ENCODE results near the gene RUFY1.
"Not testable (repeated sequence)": the region's sequence is repeated elsewhere in the genome, so short reads cannot be mapped to it uniquely, and the experiment has no call there.

The RUFY1 gene

DNA sequence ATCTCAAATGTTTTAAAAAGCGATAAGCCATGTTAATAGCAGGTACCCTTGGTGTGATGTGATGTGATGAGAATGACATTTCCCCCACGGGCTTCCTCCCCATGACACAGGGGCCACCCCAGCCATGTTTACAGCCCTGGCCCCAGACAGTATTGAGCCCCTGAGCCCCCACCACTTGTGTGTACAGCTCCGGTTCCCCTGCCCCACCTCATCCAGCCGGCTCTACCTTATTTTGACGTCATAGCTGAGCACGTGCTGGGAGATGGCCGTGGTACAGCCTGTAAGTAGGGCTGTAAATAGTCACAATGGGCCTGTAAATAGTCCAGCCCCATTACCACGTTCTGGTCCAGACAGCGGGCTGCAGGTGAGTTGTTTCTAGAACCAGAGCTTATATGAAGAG is 98.1 kb downstream of the RUFY1 start:
- TF ChIP-seq, protein P1, sequence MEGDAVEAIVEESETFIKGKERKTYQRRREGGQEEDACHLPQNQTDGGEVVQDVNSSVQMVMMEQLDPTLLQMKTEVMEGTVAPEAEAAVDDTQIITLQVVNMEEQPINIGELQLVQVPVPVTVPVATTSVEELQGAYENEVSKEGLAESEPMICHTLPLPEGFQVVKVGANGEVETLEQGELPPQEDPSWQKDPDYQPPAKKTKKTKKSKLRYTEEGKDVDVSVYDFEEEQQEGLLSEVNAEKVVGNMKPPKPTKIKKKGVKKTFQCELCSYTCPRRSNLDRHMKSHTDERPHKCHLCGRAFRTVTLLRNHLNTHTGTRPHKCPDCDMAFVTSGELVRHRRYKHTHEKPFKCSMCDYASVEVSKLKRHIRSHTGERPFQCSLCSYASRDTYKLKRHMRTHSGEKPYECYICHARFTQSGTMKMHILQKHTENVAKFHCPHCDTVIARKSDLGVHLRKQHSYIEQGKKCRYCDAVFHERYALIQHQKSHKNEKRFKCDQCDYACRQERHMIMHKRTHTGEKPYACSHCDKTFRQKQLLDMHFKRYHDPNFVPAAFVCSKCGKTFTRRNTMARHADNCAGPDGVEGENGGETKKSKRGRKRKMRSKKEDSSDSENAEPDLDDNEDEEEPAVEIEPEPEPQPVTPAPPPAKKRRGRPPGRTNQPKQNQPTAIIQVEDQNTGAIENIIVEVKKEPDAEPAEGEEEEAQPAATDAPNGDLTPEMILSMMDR (IDR thresholded peaks at IDR 0.05; ENCODE audit: low read depth, low read length, missing control alignments), result no peak
- no peak overlapping the region for H3K4me3 ChIP-seq (replicated peaks; ENCODE audit: low read depth, low read length)
- DNase-seq (ENCODE audit: extremely low read depth, low read depth), result no peak

DNA sequence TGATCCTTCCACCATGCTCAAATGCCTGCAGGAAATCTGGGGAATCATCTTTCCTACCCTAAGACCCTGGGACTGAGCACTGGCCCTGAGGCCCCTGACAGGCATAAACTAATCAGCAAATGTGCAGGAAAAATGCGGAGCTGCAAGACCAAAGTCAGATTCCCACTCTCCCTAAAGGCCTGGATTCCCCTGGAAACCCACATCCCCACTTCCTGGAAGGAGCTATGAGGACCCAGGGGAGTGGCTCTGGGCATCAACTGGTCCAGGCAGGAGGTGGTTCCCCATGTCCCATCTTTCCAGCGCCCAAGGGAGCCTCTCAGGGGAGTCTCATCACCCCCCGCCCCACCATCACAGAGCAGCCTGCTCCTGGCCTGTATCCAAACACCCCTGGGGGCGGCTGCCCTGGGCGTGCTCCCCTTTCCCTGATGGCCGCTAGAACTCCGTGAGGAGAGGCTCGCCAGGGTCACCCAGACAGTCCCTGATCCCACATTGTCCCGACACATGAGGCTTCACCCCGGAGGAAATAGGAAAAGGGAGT is 98.9 kb downstream of the RUFY1 start:
- H3K4me3 ChIP-seq (replicated peaks; ENCODE audit: low read depth, low read length); DNase-seq (ENCODE audit: extremely low read depth, low read depth): not testable (repeated sequence)

DNA sequence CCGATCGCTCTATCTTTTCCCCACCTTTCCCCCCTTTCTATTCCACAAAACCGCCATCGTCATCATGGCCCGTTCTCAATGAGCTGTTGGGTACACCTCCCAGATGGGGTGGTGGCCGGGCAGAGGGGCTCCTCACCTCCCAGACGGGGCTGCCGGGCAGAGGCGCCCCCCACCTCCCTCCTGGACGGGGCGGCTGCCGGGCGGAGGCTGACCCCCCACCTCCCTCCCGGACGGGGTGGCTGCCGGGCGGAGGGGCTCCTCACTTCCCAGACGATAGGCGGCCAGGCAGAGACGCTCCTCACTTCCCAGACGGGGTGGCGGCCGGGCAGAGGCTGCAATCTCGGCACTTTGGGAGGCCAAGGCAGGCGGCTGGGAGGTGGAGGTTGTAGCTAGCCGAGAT is 99.9 kb downstream of the RUFY1 start:
- not testable (repeated sequence) for H3K4me3 ChIP-seq (replicated peaks; ENCODE audit: low read depth, low read length); DNase-seq (ENCODE audit: extremely low read depth, low read depth)

DNA sequence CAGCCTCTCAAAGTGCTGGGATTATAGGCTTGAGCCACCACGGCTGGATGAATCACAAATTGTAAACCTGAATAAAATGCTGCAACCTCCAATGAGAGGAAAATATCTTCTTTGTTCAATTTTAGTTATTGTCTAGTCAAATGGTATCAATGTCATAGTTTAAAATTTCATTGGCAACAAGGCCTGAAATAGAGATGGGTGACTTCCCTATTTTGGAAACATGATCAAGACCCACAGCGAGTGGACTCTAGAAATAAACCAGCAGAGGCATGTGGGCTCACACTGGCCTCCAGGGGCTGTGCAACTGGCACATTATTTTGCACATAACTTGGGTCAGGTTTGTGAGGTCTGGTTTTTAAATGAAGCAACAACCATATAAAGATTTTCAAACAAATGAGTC is 102.8 kb downstream of the RUFY1 start:
- H3K4me3 ChIP-seq (replicated peaks; ENCODE audit: low read depth, low read length); DNase-seq (ENCODE audit: extremely low read depth, low read depth): not testable (repeated sequence)

DNA sequence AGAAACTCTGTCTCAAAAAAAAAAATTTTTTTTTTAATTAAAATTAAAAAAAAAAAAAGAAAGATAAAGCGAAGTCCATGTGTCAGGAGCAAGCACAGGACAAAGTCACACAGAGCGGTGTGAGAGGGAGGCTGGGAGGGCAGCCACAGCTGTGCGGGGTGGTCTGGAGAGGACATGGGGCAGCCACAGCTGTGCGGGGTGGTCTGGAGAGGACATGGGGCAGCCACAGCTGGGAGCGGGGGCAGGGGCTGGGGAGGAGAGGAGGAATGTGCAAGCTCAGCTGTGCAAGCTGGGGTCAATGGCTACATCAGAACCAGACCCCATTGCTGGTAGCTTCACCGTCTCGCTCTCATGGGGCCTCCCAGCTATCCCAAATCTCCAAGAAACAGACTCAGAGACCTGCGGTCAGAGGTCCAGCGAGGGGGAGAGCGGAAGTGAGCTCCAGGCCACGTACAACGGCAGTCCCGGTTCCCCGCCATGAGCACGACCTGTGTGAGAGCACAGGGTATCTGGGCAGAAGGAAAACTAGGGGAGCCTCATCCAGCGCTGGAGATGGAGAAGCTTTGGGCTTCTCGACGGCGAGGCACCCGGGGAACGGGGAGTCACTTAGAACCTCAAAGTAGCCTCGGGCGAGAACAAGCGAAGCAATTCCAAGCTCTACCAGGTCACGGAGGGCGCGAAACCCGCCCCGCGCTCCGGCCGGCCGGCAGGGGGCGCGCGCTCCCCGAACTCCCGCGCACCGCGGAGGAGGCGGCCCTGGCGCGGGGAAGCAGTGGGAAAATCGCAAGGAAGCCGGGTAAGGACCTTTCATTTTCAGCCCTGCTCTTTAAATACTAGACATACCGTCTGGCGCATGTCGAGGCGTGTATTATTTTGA is 107.2 kb downstream of the RUFY1 start:
- H3K4me3 ChIP-seq (replicated peaks; ENCODE audit: low read depth, low read length); DNase-seq (ENCODE audit: extremely low read depth, low read depth): not testable (repeated sequence)

DNA sequence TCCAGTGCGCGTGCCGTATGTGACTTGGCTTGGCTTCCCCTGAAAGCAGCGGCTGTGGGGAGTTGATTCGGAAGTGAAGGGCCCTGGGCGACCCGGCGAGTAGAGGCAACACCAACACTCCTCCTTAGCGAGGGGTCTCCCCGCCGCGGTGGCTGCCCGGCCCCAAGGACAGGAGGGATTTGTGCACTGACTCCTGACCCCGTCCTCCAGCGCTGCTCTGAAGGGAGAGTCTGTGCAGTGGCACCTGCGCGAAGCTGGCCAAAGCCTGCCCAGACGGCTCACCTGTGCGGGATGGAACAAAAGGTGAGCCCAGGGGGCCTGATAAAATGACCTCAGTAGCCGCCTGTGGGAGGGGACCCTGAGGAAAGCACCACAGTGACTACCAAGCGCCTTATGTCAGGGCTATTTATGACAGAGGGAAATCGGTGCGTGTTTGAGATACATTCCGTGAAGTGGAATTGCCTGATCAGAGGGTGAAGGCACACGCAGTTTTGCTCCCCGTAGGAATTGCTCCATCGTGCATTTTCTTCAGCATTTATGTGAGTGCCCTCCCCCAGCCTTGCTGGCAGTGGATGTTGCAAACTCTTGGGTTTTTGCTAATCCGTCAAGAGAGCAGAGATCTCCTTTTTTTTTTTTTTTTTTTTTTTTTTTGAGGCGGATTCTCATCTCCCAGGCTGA is 108.0 kb downstream of the RUFY1 start:
- H3K4me3 ChIP-seq (replicated peaks; ENCODE audit: low read depth, low read length), result peak overlapping the region; percentile 55
- not testable (repeated sequence) for DNase-seq (ENCODE audit: extremely low read depth, low read depth)
